CD4-positive, alpha-beta T cell treated with Interleukin-15 for 1 hour (primary cell): ENCODE results near the gene AXL.
"Not testable (repeated sequence)": the region's sequence is repeated elsewhere in the genome, so short reads cannot be mapped to it uniquely, and the experiment has no call there.

Experiments used
- DNase-seq: peaks from one replicate; pipeline ENCODE4 v3.0.0-alpha.2; 2020

AXL gene

GRCh38 chr19:41206926-41207750 is 11.9 kb upstream of the AXL start:
- DNase-seq, result no peak

GRCh38 chr19:41214161-41214560 is 4.9 kb upstream of the AXL start:
- no peak for DNase-seq

GRCh38 chr19:41217741-41218140 is 1.3 kb upstream of the AXL start:
- no peak for DNase-seq

- no peak for DNase-seq
Measured at GRCh38 chr19:41218249-41218614, 791 bp upstream of the AXL start.

- no peak for DNase-seq
Measured at GRCh38 chr19:41219924-41220567, 1.0 kb downstream of the AXL start.

- no peak for DNase-seq
Measured at GRCh38 chr19:41220811-41221210, 1.8 kb downstream of the AXL start.

- no peak for DNase-seq
Measured at GRCh38 chr19:41221514-41222205, 2.6 kb downstream of the AXL start.

- DNase-seq, result no peak
Measured at GRCh38 chr19:41222240-41222639, 3.2 kb downstream of the AXL start.

GRCh38 chr19:41223431-41224234 is 4.6 kb downstream of the AXL start:
- DNase-seq, result no peak

GRCh38 chr19:41224632-41225031 is 5.6 kb downstream of the AXL start:
- no peak for DNase-seq

GRCh38 chr19:41225238-41226052 is 6.4 kb downstream of the AXL start:
- DNase-seq, result peak; percentile 47

GRCh38 chr19:41226053-41226873 is 7.2 kb downstream of the AXL start:
- DNase-seq, result no peak

GRCh38 chr19:41226874-41227390 is 7.9 kb downstream of the AXL start:
- no peak for DNase-seq

GRCh38 chr19:41228486-41228885 is 9.5 kb downstream of the AXL start:
- no peak for DNase-seq

- not testable (repeated sequence) for DNase-seq
Measured at GRCh38 chr19:41229338-41229737, 10.3 kb downstream of the AXL start.

GRCh38 chr19:41230067-41230857 is 11.2 kb downstream of the AXL start:
- no peak for DNase-seq

- no peak for DNase-seq
Measured at GRCh38 chr19:41232686-41233085, 13.7 kb downstream of the AXL start.

- peak; percentile 59 for DNase-seq
Measured at GRCh38 chr19:41233748-41234240, 14.8 kb downstream of the AXL start.

GRCh38 chr19:41234512-41235168 is 15.6 kb downstream of the AXL start:
- no peak for DNase-seq
